ENCODE measurements around the gene KLK6.

The KLK6 gene

DNA sequence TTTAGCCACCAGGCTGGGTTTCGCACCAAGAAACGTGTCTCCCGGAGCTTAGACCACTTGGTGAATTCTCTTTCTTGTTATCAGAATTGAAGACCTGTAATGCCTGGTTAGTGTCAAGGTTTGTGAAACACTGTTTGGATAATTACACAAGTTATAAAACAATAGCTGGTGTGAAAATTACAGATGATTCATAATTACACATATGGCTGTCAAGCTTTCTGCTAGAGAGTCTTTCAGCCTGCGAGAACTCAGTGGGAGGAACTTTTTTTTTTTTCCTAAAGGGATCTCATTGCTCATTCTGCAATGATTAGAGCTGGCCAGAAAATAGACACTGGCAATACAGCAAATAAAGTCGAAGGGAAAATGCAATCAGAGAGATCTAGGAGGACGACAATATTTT lies 44.8 kb downstream of the KLK6 start:
- Histone ChIP-seq H3K9me3 (ENCODE audit: insufficient read depth, low read length) (no peaks in the 10 kb centered on the region), H3K9ac (ENCODE audit: low read length) (no peak overlapping the region), H3K9me2 (replicated peaks; ENCODE audit: insufficient read depth, low read length) (no peaks in the 10 kb centered on the region), H3K4me3 (ENCODE audit: insufficient read depth, low read length, poor library complexity, severe bottlenecking) (no peak overlapping the region), H3K79me2 (ENCODE audit: insufficient read depth, low read length) (no peaks in the 10 kb centered on the region), H3K36me3 (ENCODE audit: low read length) (no peaks in the 10 kb centered on the region), H3K27me3 (ENCODE audit: low read length) (no peaks in the 10 kb centered on the region), H3F3A (ENCODE audit: insufficient read depth) (no peaks in the 10 kb centered on the region), H3K4me2 (ENCODE audit: low read depth, low read length, poor library complexity, severe bottlenecking) (no peak overlapping the region), H4K20me1 (ENCODE audit: low read depth, low read length) (no peaks in the 10 kb centered on the region), H3K27ac (ENCODE audit: low read depth, low read length) (no peak overlapping the region), H2AFZ (ENCODE audit: low read depth, low read length, severe bottlenecking) (no peak overlapping the region)
- TF ChIP-seq, protein P1, sequence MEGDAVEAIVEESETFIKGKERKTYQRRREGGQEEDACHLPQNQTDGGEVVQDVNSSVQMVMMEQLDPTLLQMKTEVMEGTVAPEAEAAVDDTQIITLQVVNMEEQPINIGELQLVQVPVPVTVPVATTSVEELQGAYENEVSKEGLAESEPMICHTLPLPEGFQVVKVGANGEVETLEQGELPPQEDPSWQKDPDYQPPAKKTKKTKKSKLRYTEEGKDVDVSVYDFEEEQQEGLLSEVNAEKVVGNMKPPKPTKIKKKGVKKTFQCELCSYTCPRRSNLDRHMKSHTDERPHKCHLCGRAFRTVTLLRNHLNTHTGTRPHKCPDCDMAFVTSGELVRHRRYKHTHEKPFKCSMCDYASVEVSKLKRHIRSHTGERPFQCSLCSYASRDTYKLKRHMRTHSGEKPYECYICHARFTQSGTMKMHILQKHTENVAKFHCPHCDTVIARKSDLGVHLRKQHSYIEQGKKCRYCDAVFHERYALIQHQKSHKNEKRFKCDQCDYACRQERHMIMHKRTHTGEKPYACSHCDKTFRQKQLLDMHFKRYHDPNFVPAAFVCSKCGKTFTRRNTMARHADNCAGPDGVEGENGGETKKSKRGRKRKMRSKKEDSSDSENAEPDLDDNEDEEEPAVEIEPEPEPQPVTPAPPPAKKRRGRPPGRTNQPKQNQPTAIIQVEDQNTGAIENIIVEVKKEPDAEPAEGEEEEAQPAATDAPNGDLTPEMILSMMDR (IDR thresholded peaks at IDR 0.05; ENCODE audit: insufficient read depth, low read length, poor library complexity, severe bottlenecking) = no peak
- TF ChIP-seq EZH2phosphoT487 (conservative IDR thresholded peaks at IDR 0.05; ENCODE audit: low read length) = no peak

DNA sequence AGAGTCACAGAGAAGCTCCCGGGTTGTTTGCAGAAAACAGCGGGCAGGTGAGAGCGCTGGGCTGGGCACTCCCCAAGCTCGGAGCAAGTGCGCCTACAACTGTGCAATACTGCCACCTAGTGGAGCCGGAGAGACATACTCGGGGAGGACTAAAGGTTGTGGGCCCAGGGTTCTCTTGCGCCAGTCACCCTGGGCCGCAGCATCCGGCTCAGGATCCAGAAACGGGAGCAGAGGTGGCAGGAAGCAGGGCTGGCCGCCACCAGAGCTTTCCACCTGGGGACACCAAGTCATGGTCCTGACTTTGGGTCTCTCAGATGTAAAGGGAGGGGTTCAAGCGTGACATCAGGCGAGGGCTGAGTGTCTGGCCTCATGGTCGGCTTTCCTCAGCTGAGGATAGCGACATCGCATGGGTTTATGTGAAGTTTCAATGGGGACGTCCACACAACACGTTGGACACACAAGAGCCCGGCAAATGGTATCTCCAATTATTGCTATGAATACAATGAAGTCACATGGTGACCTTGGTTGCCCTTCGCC lies 47.0 kb downstream of the KLK6 start:
- TF ChIP-seq EZH2phosphoT487 (conservative IDR thresholded peaks at IDR 0.05; ENCODE audit: low read length) = no peak
- TF ChIP-seq, protein P1 (IDR thresholded peaks at IDR 0.05; ENCODE audit: insufficient read depth, low read length, poor library complexity, severe bottlenecking) = peak; percentile 75
- H3K9ac ChIP-seq (ENCODE audit: low read length) = no peak overlapping the region
- H3K9me2 ChIP-seq (replicated peaks; ENCODE audit: insufficient read depth, low read length) = no peaks in the 10 kb centered on the region
- no peaks in the 10 kb centered on the region for H3K79me2 ChIP-seq (ENCODE audit: insufficient read depth, low read length)
- no peak overlapping the region for H3K4me2 ChIP-seq (ENCODE audit: low read depth, low read length, poor library complexity, severe bottlenecking)
- no peak overlapping the region for H3K4me3 ChIP-seq (ENCODE audit: insufficient read depth, low read length, poor library complexity, severe bottlenecking)
- no peaks in the 10 kb centered on the region for H3K9me3 ChIP-seq (ENCODE audit: insufficient read depth, low read length)
- H3K27me3 ChIP-seq (ENCODE audit: low read length) = no peaks in the 10 kb centered on the region
- H4K20me1 ChIP-seq (ENCODE audit: low read depth, low read length) = no peaks in the 10 kb centered on the region
- no peak overlapping the region for H2AFZ ChIP-seq (ENCODE audit: low read depth, low read length, severe bottlenecking)
- no peaks in the 10 kb centered on the region for H3F3A ChIP-seq (ENCODE audit: insufficient read depth)
- no peak overlapping the region for H3K27ac ChIP-seq (ENCODE audit: low read depth, low read length)
- no peaks in the 10 kb centered on the region for H3K36me3 ChIP-seq (ENCODE audit: low read length)

DNA sequence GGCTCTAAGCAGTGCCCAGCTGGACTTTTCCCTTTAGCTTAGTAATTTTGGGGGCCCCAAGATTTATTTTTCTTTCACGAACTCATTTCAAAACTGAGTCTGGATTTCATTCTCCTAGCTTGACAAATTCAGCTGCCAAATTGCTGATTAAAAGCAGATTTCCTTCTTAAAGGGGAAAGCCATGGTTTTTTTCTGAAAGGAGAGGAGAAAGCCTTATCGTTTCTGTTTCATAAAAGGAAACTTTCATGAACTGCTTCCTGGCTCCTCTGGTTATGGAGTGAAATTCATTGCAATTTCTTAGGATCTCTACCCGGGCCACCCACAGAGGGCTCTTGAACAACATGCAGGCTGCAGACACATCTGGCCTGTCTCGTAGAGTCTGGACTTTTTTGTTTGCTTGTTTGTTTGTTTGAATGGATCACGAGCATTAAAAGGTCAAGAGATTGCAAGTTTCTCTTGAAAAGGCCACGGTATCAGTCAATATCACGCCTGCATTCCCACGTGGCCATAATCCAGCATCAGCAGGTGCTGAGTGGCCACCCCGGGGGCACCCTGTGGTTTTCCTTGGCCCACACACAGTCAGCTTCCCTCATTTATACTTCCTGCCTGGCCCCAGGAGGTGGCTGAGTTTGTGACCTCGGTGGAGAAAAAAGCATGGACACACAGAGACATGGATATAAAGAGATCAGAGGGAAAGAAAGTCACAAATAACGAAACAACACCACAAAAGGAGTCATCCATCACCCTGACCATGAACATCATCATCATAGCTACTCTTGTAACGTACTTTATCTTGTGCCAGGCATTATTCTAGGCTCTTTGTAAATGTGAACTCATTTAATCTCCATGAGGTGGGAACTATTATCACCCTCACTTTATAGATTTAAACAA lies 47.7 kb downstream of the KLK6 start:
- Histone ChIP-seq H3K36me3 (ENCODE audit: low read length) (no peaks in the 10 kb centered on the region), H3K79me2 (ENCODE audit: insufficient read depth, low read length) (no peaks in the 10 kb centered on the region), H3K9ac (ENCODE audit: low read length) (no peak overlapping the region), H3K27ac (ENCODE audit: low read depth, low read length) (no peak overlapping the region), H3K4me2 (ENCODE audit: low read depth, low read length, poor library complexity, severe bottlenecking) (no peak overlapping the region), H4K20me1 (ENCODE audit: low read depth, low read length) (no peaks in the 10 kb centered on the region), H3K4me3 (ENCODE audit: insufficient read depth, low read length, poor library complexity, severe bottlenecking) (no peak overlapping the region), H2AFZ (ENCODE audit: low read depth, low read length, severe bottlenecking) (no peak overlapping the region), H3K9me2 (replicated peaks; ENCODE audit: insufficient read depth, low read length) (no peaks in the 10 kb centered on the region), H3K27me3 (ENCODE audit: low read length) (no peaks in the 10 kb centered on the region), H3F3A (ENCODE audit: insufficient read depth) (no peaks in the 10 kb centered on the region), H3K9me3 (ENCODE audit: insufficient read depth, low read length) (no peaks in the 10 kb centered on the region)
- TF ChIP-seq, protein P1 (IDR thresholded peaks at IDR 0.05; ENCODE audit: insufficient read depth, low read length, poor library complexity, severe bottlenecking) = no peak
- TF ChIP-seq EZH2phosphoT487 (conservative IDR thresholded peaks at IDR 0.05; ENCODE audit: low read length) = no peak
